CD4-positive, CD25-positive, alpha-beta regulatory T cell (primary cell): Measurements from ENCODE around the gene CST5. TPM values are rescaled to one million over a fixed set of nuclear protein-coding genes. Genes with fewer than 3 reads are reported as not detected.
A peak's percentile ranks its signal among the peaks of the same experiment; 100 is the strongest.
"Not testable (repeated sequence)": the region's sequence is repeated elsewhere in the genome, so short reads cannot be mapped to it uniquely, and the experiment has no call there.

Source experiments
- ATAC-seq, 2 donors: fragments of 150-1000 bp; cut with Tn5 transposase; one replicate each; pipeline ENCODE4 v1.10.0; 2021; ENCODE audit warnings: low read depth in 2 of 2, moderate number of reproducible peaks in 2 of 2, moderate library complexity in 1 of 2
- DNase-seq, 3 donors: peaks; one replicate each; pipeline versions ENCODE4 v3.0.0 to v3.0.0-alpha.2; 2012 to 2022; ENCODE audit warnings: mixed read lengths in 1 of 3
- H3K27ac ChIP-seq: one replicate; pipeline ENCODE4 v1.7.0; 2013; ENCODE audit warnings: mild to moderate bottlenecking, low read length; ENCODE audit not compliant: insufficient read depth, poor library complexity, severe bottlenecking
- H3K27me3 ChIP-seq: one replicate; pipeline ENCODE4 v1.7.0; 2013; ENCODE audit warnings: low read length; ENCODE audit not compliant: control insufficient read depth, insufficient read depth
- H3K36me3 ChIP-seq: one replicate; pipeline ENCODE4 v1.7.0; 2013; ENCODE audit warnings: mild to moderate bottlenecking, low read length, moderate library complexity; ENCODE audit not compliant: control insufficient read depth, insufficient read depth
- H3K4me1 ChIP-seq: 2 replicates; pipeline ENCODE4 v1.7.0; 2013; ENCODE audit warnings: mild to moderate bottlenecking, low read length; ENCODE audit not compliant: insufficient read depth, control insufficient read depth, poor library complexity, severe bottlenecking
- H3K4me3 ChIP-seq: one replicate; pipeline ENCODE4 v1.7.0; 2013; ENCODE audit warnings: low read depth, mild to moderate bottlenecking, low read length, moderate library complexity
- H3K9me3 ChIP-seq, 2 experiments: 1 replicate in 1 of 2; 2 replicates in 1 of 2; pipeline ENCODE4 v1.7.0; 2013; ENCODE audit warnings: low read length in 2 of 2, mild to moderate bottlenecking in 1 of 2, moderate library complexity in 1 of 2; ENCODE audit not compliant: control insufficient read depth in 2 of 2
- H3K27ac Mint-ChIP-seq, 3 donors: one replicate each; pipeline ENCODE4 v1.8.0; 2020 to 2022; ENCODE audit warnings: mild to moderate bottlenecking in 3 of 3, mixed read lengths in 3 of 3, moderate library complexity in 2 of 3
- H3K27me3 Mint-ChIP-seq: one replicate; pipeline ENCODE4 v1.8.0; 2022; ENCODE audit warnings: mild to moderate bottlenecking, mixed read lengths
- H3K36me3 Mint-ChIP-seq: one replicate; pipeline ENCODE4 v1.8.0; 2020; ENCODE audit warnings: mixed read lengths
- H3K4me1 Mint-ChIP-seq, 4 donors: one replicate each; pipeline ENCODE4 v1.8.0; 2020 to 2022; ENCODE audit warnings: mixed read lengths in 4 of 4, mild to moderate bottlenecking in 1 of 4
- H3K4me3 Mint-ChIP-seq, 4 donors: one replicate each; pipeline ENCODE4 v1.8.0; 2020 to 2022; ENCODE audit warnings: mild to moderate bottlenecking in 4 of 4, mixed read lengths in 4 of 4, moderate library complexity in 3 of 4
- H3K9me3 Mint-ChIP-seq, 7 donors: one replicate each; pipeline ENCODE4 v1.8.0; 2020 to 2022; ENCODE audit warnings: mixed read lengths in 7 of 7, mild to moderate bottlenecking in 3 of 7, moderate library complexity in 2 of 7
- polyA plus RNA-seq, 4 donors: library from polyadenylated mRNA; unstranded; fragments of 300-500 nt; fragmentation: Illumina TruSeq; gene quantifications; one replicate each; pipeline ENCODE4 v1.2.3, GENCODE V29; 2021
- total RNA-seq: library from RNA; stranded (reverse); gene quantifications from one replicate; pipeline ENCODE4 v1.2.3, GENCODE V29; 2022

CST5 gene
- total and polyA plus RNA-seq, 5 donors from 2014 or later = not detected

DNA sequence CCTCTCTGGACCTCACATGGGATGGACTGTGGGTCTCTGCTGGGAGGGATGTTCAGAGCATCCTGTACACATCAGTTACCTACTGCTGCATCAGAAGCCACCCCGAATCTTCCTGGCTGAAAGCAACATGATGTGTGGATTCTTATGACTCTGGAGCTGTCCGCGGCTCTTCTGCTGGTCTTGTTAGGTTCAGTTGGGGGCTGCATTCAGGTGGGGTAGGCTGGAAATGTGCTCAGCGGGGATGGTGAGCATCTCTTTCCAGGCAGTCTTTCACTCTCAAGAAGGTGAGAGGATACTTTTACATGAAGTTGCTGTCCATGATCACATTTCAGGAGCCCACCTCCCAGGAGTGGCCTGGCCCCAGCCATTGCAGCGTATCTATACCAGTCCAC lies 5.2 kb upstream of the CST5 start:
- Histone ChIP-seq H3K4me1 (no peaks in the 10 kb centered on the region), H3K36me3 (no peaks in the 10 kb centered on the region), H3K9me3 (no peaks in the 10 kb centered on the region), H3K27me3 (no peaks in the 10 kb centered on the region), H3K4me3 (no peak overlapping the region), H3K27ac (no peak overlapping the region)
- H3K4me1 Mint-ChIP-seq = no peaks in the 10 kb centered on the region
- ATAC-seq (no peak), DNase-seq (no peak)
- no peaks in the 10 kb centered on the region for H3K27me3 Mint-ChIP-seq
- H3K4me3 Mint-ChIP-seq = no peak overlapping the region
- H3K27ac Mint-ChIP-seq = no peak overlapping the region
- H3K9me3 Mint-ChIP-seq = peaks cover 0 to 3% (median 0%) of the 10 kb centered on the region in 7 donors
- H3K36me3 Mint-ChIP-seq = no peaks in the 10 kb centered on the region

GRCh38 chr20:23884136-23884770 lies 4.7 kb upstream of the CST5 start:
- peaks cover 0 to 3% (median 0%) of the 10 kb centered on the region in 7 donors for H3K9me3 Mint-ChIP-seq

GRCh38 chr20:23881371-23881770 lies 1.8 kb upstream of the CST5 start:
- no peaks in the 10 kb centered on the region for H3K36me3 ChIP-seq
- no peak overlapping the region for H3K4me3 ChIP-seq
- no peak overlapping the region for H3K27ac ChIP-seq
- Mint-ChIP-seq H3K27me3 (no peaks in the 10 kb centered on the region), H3K36me3 (no peaks in the 10 kb centered on the region), H3K4me1 (no peaks in the 10 kb centered on the region), H3K9me3 (no peaks in the 10 kb centered on the region), H3K4me3 (no peak overlapping the region), H3K27ac (no peak overlapping the region)
- DNase-seq (no peak), ATAC-seq (no peak)
- no peaks in the 10 kb centered on the region for H3K27me3 ChIP-seq
- no peaks in the 10 kb centered on the region for H3K4me1 ChIP-seq
- no peaks in the 10 kb centered on the region for H3K9me3 ChIP-seq

More at GRCh38 chr20:23884136-23884770, 4.7 kb upstream of the CST5 start:
- no peaks in the 10 kb centered on the region for H3K4me1 ChIP-seq
- H3K27me3 ChIP-seq = no peaks in the 10 kb centered on the region
- H3K9me3 ChIP-seq = no peaks in the 10 kb centered on the region
- DNase-seq (no peak), ATAC-seq (no peak)
- H3K4me3 ChIP-seq = no peak overlapping the region
- no peak overlapping the region for H3K27ac ChIP-seq
- no peak overlapping the region for H3K4me3 Mint-ChIP-seq
- no peaks in the 10 kb centered on the region for H3K36me3 Mint-ChIP-seq
- H3K4me1 Mint-ChIP-seq = no peaks in the 10 kb centered on the region
- no peaks in the 10 kb centered on the region for H3K36me3 ChIP-seq
- H3K27me3 Mint-ChIP-seq = no peaks in the 10 kb centered on the region
- no peak overlapping the region for H3K27ac Mint-ChIP-seq

- H3K9me3 Mint-ChIP-seq = no peaks in the 10 kb centered on the region
- no peak overlapping the region for H3K27ac ChIP-seq
- no peak for DNase-seq
- no peaks in the 10 kb centered on the region for H3K9me3 ChIP-seq
- H3K27me3 ChIP-seq = no peaks in the 10 kb centered on the region
- H3K27me3 Mint-ChIP-seq = no peaks in the 10 kb centered on the region
- no peaks in the 10 kb centered on the region for H3K36me3 ChIP-seq
- no peak for ATAC-seq
- no peaks in the 10 kb centered on the region for H3K4me1 Mint-ChIP-seq
- no peaks in the 10 kb centered on the region for H3K36me3 Mint-ChIP-seq
- no peak overlapping the region for H3K4me3 Mint-ChIP-seq
- no peaks in the 10 kb centered on the region for H3K4me1 ChIP-seq
- H3K4me3 ChIP-seq = no peak overlapping the region
- H3K27ac Mint-ChIP-seq = no peak overlapping the region
These were observed 869 bp upstream of the CST5 start for GRCh38 chr20:23880417-23880816.

DNA sequence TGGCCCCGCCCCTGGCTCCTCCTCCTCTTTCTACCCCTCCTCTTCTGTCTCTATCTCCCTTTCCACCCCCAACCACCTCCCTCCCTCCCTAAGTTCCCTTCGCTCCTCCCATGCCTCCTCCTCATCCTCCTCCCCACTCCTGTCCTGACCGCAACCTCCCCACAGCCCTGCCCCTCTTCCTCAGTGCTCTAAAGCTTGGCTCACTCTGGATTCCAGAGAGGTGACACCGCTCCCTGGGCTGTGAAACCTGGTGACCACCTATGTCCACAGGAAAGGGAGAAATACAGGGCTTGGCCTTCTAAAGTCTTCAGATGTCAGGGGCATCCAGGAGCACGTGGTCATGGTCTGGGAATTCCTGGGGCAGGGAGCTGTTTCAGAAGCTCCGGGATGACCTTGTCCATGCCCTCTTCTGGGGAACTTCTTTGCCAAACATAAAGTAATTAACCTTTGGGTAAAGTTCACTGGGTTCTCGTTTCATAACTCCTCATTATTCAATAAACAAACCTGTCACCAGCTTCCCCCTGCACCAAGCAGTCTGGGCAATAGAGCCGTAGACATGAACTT lies 345 bp upstream of the CST5 start:
- H3K27ac Mint-ChIP-seq = no peak overlapping the region
- H3K4me1 Mint-ChIP-seq = no peaks in the 10 kb centered on the region
- H3K36me3 Mint-ChIP-seq = no peaks in the 10 kb centered on the region
- no peaks in the 10 kb centered on the region for H3K27me3 Mint-ChIP-seq
- H3K9me3 Mint-ChIP-seq = no peaks in the 10 kb centered on the region
- ATAC-seq = no peak
- H3K4me3 ChIP-seq = no peak overlapping the region
- H3K9me3 ChIP-seq = no peaks in the 10 kb centered on the region
- H3K27ac ChIP-seq = no peak overlapping the region
- H3K27me3 ChIP-seq = no peaks in the 10 kb centered on the region
- H3K4me1 ChIP-seq = no peaks in the 10 kb centered on the region
- H3K4me3 Mint-ChIP-seq = no peak overlapping the region
- DNase-seq = no peak
- no peaks in the 10 kb centered on the region for H3K36me3 ChIP-seq

- Histone ChIP-seq H3K27me3 (no peaks in the 10 kb centered on the region), H3K9me3 (no peaks in the 10 kb centered on the region), H3K4me1 (no peaks in the 10 kb centered on the region), H3K4me3 (no peak overlapping the region), H3K27ac (no peak overlapping the region), H3K36me3 (no peaks in the 10 kb centered on the region)
- DNase-seq (no peak), ATAC-seq (no peak)
- Mint-ChIP-seq H3K27ac (peak overlapping the region in 1 of 3 donors; percentile 48), H3K36me3 (no peaks in the 10 kb centered on the region), H3K4me1 (peaks cover 0 to 9% (median 0%) of the 10 kb centered on the region in 4 donors), H3K9me3 (no peaks in the 10 kb centered on the region), H3K4me3 (no peak overlapping the region), H3K27me3 (no peaks in the 10 kb centered on the region)
These were observed 761 bp downstream of the CST5 start for GRCh38 chr20:23878787-23879186.

DNA sequence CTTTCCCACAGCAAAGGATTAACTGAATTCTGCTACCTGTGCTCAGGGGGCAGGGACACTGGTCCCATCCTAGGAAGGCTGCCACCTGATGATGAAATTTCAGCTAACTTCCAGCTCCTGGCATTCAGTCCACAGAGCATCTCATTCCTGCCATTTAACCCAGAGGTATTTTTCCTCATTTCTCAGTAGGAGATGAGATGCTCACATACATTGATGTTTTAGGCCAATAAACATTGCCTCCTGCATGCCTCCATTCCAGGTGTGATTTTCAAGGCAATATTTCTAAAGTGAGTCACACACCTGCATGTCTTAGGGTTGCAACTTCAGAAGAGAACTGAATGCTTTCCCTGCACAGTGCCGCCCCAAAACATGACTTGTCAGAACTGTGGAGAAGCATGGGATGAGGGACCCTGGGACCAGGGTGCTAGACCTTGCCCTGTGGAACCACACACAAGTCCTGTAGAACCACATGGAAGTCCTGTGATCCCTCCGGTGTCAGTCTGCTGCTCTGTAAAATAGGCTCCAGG lies 1.5 kb downstream of the CST5 start:
- not testable (repeated sequence) for H3K36me3 Mint-ChIP-seq, DNase-seq, H3K27me3 ChIP-seq, H3K4me3 ChIP-seq, H3K9me3 ChIP-seq, H3K27ac ChIP-seq, H3K27me3 Mint-ChIP-seq, H3K36me3 ChIP-seq, ATAC-seq, H3K9me3 Mint-ChIP-seq, H3K27ac Mint-ChIP-seq, H3K4me1 ChIP-seq, H3K4me3 Mint-ChIP-seq
- H3K4me1 Mint-ChIP-seq = peaks cover 0 to 16% (median 0%) of the 10 kb centered on the region in 4 donors

DNA sequence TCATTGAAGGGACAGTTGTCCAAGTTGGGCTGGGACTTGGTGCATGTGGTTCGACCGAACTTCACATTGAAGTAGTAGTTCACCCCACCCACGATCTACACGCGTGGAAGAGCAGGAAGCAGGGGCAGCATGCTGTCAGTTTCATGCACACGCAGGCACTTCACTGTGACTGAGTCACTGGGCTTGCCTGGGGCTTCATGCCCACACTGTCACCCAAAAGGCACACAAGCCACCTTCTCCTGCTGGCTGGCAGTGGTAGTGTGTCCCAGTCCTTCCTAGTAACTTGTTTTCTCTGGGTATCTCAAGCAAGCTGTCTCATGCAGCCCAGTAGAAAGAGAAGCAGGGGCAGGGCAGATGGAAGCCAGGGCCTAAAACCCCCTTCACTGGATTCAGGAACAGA lies 2.0 kb downstream of the CST5 start:
- no peak overlapping the region for H3K4me3 Mint-ChIP-seq
- no peak for ATAC-seq
- Histone ChIP-seq H3K27ac (no peak overlapping the region), H3K9me3 (no peaks in the 10 kb centered on the region), H3K36me3 (no peaks in the 10 kb centered on the region), H3K27me3 (no peaks in the 10 kb centered on the region), H3K4me3 (no peak overlapping the region), H3K4me1 (no peaks in the 10 kb centered on the region)
- no peaks in the 10 kb centered on the region for H3K9me3 Mint-ChIP-seq
- no peaks in the 10 kb centered on the region for H3K36me3 Mint-ChIP-seq
- H3K27ac Mint-ChIP-seq = no peak overlapping the region
- H3K4me1 Mint-ChIP-seq = peaks cover 0 to 18% (median 0%) of the 10 kb centered on the region in 4 donors
- H3K27me3 Mint-ChIP-seq = no peaks in the 10 kb centered on the region
- DNase-seq = no peak
